Naive B cell (primary cell): ENCODE data around the gene PPM1H. TPM values are rescaled to one million over a fixed set of nuclear protein-coding genes. Genes with fewer than 3 reads are reported as not detected.

ENCODE experiments used
- ATAC-seq, 2 donors: fragments of 150-1000 bp; cut with Tn5 transposase; 2 replicates each; pipeline ENCODE4 v1.10.0; 2021; ENCODE audit warnings: low read depth in 2 of 2, mild to moderate bottlenecking in 2 of 2, moderate library complexity in 2 of 2
- DNase-seq: peaks from one replicate; pipeline ENCODE4 v3.0.0; 2022
- H3K27ac Mint-ChIP-seq, 6 donors: one replicate each; pipeline ENCODE4 v1.8.0; 2020 to 2022; ENCODE audit warnings: mild to moderate bottlenecking in 6 of 6, mixed read lengths in 6 of 6, moderate library complexity in 5 of 6, inconsistent platforms in 2 of 6
- H3K27me3 Mint-ChIP-seq, 3 donors: one replicate each; pipeline ENCODE4 v1.8.0; 2021 to 2022; ENCODE audit warnings: mixed read lengths in 3 of 3, mild to moderate bottlenecking in 1 of 3
- H3K36me3 Mint-ChIP-seq, 2 donors: one replicate each; pipeline ENCODE4 v1.8.0; 2020 to 2022; ENCODE audit warnings: mixed read lengths in 2 of 2, inconsistent platforms in 1 of 2, mild to moderate bottlenecking in 1 of 2
- H3K4me1 Mint-ChIP-seq, 3 donors: one replicate each; pipeline ENCODE4 v1.8.0; 2020 to 2022; ENCODE audit warnings: mixed read lengths in 3 of 3, inconsistent platforms in 1 of 3, mild to moderate bottlenecking in 1 of 3, moderate library complexity in 1 of 3
- H3K4me3 Mint-ChIP-seq, 8 donors: one replicate each; pipeline ENCODE4 v1.8.0; 2020 to 2022; ENCODE audit warnings: mild to moderate bottlenecking in 8 of 8, mixed read lengths in 8 of 8, moderate library complexity in 8 of 8, inconsistent platforms in 2 of 8
- H3K9me3 Mint-ChIP-seq, 7 donors: one replicate each; pipeline ENCODE4 v1.8.0; 2020 to 2022; ENCODE audit warnings: mixed read lengths in 7 of 7, mild to moderate bottlenecking in 5 of 7, inconsistent platforms in 2 of 7, moderate library complexity in 1 of 7
- polyA plus RNA-seq, 6 donors: library from polyadenylated mRNA; unstranded; fragments of 300-500 nt; fragmentation: Illumina TruSeq; gene quantifications; one replicate each; pipeline ENCODE4 v1.2.3, GENCODE V29; 2021; ENCODE audit warnings: low read depth in 6 of 6

The PPM1H gene
- polyA plus RNA-seq, 6 donors from 2014 or later = 0.05 to 0.15 (median 0.12) TPM; not detected in 3

DNA sequence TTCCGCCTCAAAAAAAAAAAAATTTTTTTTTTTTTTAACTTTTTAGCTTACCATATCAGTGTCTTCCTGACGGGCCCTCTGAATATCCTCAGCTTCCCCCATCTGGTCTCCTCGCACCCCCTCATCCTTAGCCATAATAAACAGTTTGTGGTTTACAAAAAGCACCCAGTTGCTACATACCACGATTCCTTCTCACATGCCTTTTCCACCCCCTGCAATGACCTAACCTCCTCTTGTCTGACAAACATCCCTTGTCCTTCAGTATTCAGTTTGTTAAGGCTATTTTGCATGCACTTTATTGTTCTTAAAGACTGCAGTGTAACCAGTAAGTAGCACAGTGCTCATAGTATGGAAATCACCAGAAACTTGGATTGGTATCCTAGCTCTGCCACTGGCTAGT lies 88.5 kb downstream of the PPM1H start:
- ATAC-seq (no peak), DNase-seq (no peak)
- H3K27ac Mint-ChIP-seq = no peak overlapping the region
- H3K36me3 Mint-ChIP-seq = no peaks in the 10 kb centered on the region
- no peak overlapping the region for H3K4me3 Mint-ChIP-seq
- H3K9me3 Mint-ChIP-seq = peaks cover 0 to 3% (median 0%) of the 10 kb centered on the region in 7 donors
- peaks cover 0 to 3% (median 0%) of the 10 kb centered on the region in 3 donors for H3K4me1 Mint-ChIP-seq
- H3K27me3 Mint-ChIP-seq = peaks cover 0 to 7% (median 0%) of the 10 kb centered on the region in 3 donors

DNA sequence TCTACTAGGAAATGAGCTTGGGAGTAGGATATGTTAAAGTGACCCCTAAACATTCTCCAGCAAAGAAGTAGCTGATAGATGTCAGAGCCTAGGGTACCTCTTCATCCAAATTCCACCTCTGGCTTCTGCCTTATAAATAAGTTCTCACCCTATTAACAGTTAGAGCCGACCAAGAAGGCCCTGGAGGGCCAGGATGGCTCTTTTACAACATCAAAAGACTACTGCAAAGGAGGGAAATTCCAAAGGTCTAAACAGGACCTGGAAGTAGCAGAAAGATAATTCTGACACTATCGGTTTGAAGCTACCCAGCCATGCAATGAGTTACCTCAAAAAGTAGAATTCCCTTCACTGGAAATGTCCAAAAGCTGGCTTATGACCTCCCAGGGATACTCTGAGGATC lies 90.0 kb downstream of the PPM1H start:
- no peak for ATAC-seq
- no peak for DNase-seq
- Mint-ChIP-seq H3K4me3 (no peak overlapping the region), H3K27ac (no peak overlapping the region), H3K4me1 (peaks cover 0 to 6% (median 0%) of the 10 kb centered on the region in 3 donors), H3K9me3 (peaks cover 0 to 7% (median 0%) of the 10 kb centered on the region in 7 donors), H3K36me3 (no peaks in the 10 kb centered on the region), H3K27me3 (peaks cover 0 to 10% (median 0%) of the 10 kb centered on the region in 3 donors)

GRCh38 chr12:62843716-62844115 lies 91.2 kb downstream of the PPM1H start:
- Mint-ChIP-seq H3K36me3 (no peaks in the 10 kb centered on the region), H3K9me3 (peaks cover 0 to 7% (median 0%) of the 10 kb centered on the region in 7 donors), H3K4me1 (peaks cover 0 to 6% (median 0%) of the 10 kb centered on the region in 3 donors), H3K27me3 (peaks cover 0 to 3% (median 0%) of the 10 kb centered on the region in 3 donors), H3K4me3 (no peak overlapping the region), H3K27ac (no peak overlapping the region)
- DNase-seq (no peak), ATAC-seq (no peak)

- H3K36me3 Mint-ChIP-seq = no peaks in the 10 kb centered on the region
- peaks cover 0 to 6% (median 0%) of the 10 kb centered on the region in 3 donors for H3K4me1 Mint-ChIP-seq
- H3K27me3 Mint-ChIP-seq = peaks cover 0 to 7% (median 0%) of the 10 kb centered on the region in 3 donors
- peaks cover 0 to 7% (median 0%) of the 10 kb centered on the region in 7 donors for H3K9me3 Mint-ChIP-seq
- no peak overlapping the region for H3K27ac Mint-ChIP-seq
- no peak for ATAC-seq
- no peak for DNase-seq
- no peak overlapping the region for H3K4me3 Mint-ChIP-seq
Observed at GRCh38 chr12:62841846-62842245, 93.1 kb downstream of the PPM1H start.

DNA sequence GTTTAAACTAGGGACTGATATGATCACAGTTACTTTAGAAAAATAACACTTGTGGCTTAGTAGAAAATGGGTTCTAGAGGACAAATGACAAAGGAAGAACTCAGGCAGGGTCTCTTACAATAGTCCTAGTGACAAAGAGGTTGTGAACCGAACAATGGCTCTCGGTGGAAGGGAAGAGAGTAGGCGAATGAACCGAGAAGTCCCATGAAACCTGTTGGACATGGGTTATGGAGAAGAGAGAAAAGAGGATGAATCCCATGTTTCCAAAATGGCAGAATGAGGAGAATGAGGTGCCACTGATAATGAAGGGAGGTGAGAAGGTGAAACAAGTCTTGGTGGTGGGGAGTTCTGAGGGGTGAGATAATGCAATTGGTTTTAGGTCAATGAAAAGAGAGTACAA lies 94.1 kb downstream of the PPM1H start:
- Mint-ChIP-seq H3K4me1 (peaks cover 0 to 6% (median 0%) of the 10 kb centered on the region in 3 donors), H3K27me3 (peaks cover 0 to 7% (median 0%) of the 10 kb centered on the region in 3 donors), H3K27ac (no peak overlapping the region), H3K9me3 (peaks cover 0 to 6% (median 0%) of the 10 kb centered on the region in 7 donors), H3K36me3 (no peaks in the 10 kb centered on the region), H3K4me3 (no peak overlapping the region)
- ATAC-seq = no peak
- no peak for DNase-seq

GRCh38 chr12:62839869-62840660 lies 94.9 kb downstream of the PPM1H start:
- Mint-ChIP-seq H3K27me3 (peaks cover 0 to 7% (median 0%) of the 10 kb centered on the region in 3 donors), H3K27ac (no peak overlapping the region), H3K9me3 (peaks cover 0 to 4% (median 0%) of the 10 kb centered on the region in 7 donors), H3K36me3 (no peaks in the 10 kb centered on the region), H3K4me1 (peaks cover 0 to 6% (median 0%) of the 10 kb centered on the region in 3 donors), H3K4me3 (no peak overlapping the region)
- DNase-seq = no peak
- ATAC-seq = no peak

DNA sequence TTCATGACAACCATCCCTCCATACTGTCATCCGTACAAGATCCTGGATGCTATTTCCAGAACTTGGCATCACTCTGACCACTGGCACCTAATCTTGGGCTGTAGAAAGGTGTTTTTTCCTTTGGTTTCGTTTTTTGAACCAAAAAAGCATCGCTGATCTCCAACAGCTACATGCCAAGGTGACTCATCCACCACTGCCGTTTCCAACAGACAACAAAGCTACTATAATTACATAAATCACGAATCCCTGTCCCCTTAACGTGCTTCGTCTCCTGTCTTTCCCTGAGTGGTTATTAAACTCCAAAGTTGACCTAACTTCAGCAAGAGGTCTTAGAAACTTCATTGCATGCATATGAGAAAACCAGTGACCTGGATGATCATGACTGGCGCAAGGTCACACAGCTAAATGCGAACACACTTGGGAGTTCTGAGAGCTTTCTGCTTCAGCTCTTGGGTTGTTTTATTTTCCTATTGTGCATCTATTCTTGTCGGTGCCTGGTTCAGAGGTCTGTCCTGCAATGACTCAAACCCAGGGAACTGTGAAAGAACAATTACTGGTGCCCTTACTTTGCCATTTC lies 99.9 kb downstream of the PPM1H start:
- Mint-ChIP-seq H3K36me3 (no peaks in the 10 kb centered on the region), H3K4me3 (no peak overlapping the region), H3K4me1 (no peaks in the 10 kb centered on the region), H3K9me3 (no peaks in the 10 kb centered on the region), H3K27ac (no peak overlapping the region), H3K27me3 (peaks cover 0 to 3% (median 0%) of the 10 kb centered on the region in 3 donors)
- DNase-seq (no peak), ATAC-seq (no peak)

DNA sequence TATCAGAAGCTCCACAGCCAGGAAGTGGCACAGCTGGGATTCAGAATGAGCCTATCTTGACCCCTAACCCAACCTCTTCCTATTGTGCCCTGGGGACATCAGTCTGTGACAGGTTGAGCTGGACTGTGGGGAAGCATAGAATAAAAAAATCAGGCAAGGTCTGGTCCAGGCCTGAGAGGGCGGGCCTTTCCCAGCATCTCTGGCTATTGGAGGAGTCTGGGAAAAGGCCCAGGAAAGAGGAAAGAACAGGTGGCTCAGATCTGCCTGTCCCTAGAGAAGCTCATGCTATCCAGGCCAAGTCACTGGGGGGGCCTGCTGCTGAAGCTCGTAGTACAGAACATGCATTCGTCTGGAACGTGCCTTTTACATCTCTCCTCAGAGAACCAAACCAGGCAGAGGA lies 100.5 kb downstream of the PPM1H start:
- ATAC-seq (no peak), DNase-seq (no peak)
- Mint-ChIP-seq H3K4me3 (no peak overlapping the region), H3K9me3 (no peaks in the 10 kb centered on the region), H3K36me3 (no peaks in the 10 kb centered on the region), H3K27ac (no peak overlapping the region), H3K4me1 (no peaks in the 10 kb centered on the region), H3K27me3 (peaks cover 0 to 3% (median 0%) of the 10 kb centered on the region in 3 donors)

GRCh38 chr12:62833634-62834033 lies 101.3 kb downstream of the PPM1H start:
- peaks cover 0 to 3% (median 0%) of the 10 kb centered on the region in 3 donors for H3K27me3 Mint-ChIP-seq
- H3K4me3 Mint-ChIP-seq = no peak overlapping the region
- no peaks in the 10 kb centered on the region for H3K36me3 Mint-ChIP-seq
- no peak overlapping the region for H3K27ac Mint-ChIP-seq
- no peaks in the 10 kb centered on the region for H3K4me1 Mint-ChIP-seq
- no peak for ATAC-seq
- no peak for DNase-seq
- H3K9me3 Mint-ChIP-seq = no peaks in the 10 kb centered on the region

DNA sequence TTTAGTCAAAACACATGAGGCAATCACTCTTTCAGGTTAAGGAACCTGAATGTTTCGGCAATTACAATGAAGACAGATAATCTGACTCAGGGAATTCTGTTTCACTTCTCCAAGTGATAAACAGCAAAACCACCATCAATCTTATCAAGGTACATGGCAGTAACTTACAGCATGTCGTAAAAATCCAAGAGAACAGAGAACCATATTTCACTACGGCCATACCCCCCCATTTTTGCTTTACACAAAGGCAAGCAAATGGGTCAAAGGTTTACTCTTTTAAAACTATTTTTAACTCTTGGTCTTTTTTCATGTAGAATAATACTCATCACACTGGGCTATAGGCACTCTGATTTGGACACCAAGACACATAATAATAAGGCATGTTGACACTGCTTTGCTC lies 102.4 kb downstream of the PPM1H start:
- Mint-ChIP-seq H3K4me1 (no peaks in the 10 kb centered on the region), H3K27me3 (no peaks in the 10 kb centered on the region), H3K36me3 (no peaks in the 10 kb centered on the region), H3K9me3 (no peaks in the 10 kb centered on the region), H3K4me3 (no peak overlapping the region), H3K27ac (no peak overlapping the region)
- DNase-seq = no peak
- ATAC-seq = no peak

DNA sequence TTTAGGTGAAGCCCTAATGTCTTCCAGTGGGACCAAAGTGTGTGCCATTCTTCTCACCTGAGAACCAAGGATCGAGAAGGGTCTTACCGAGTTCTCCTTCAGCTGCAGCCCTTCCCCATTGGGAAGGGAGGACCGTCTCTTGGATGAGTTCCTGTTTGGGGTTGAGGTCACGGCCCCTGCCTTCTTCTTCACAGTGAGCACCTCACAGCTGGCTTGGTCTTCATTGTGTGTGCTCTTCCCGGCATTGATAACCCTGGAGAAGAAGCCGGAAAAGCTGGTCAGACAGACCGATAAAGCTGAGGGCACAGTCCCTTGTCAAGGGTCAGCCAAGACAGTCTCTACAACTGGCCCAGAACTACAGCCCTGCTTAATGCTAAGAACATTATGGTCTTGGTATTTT lies 102.9 kb downstream of the PPM1H start:
- ATAC-seq (no peak), DNase-seq (no peak)
- Mint-ChIP-seq H3K4me3 (no peak overlapping the region), H3K27me3 (no peaks in the 10 kb centered on the region), H3K9me3 (no peaks in the 10 kb centered on the region), H3K36me3 (no peaks in the 10 kb centered on the region), H3K27ac (no peak overlapping the region), H3K4me1 (no peaks in the 10 kb centered on the region)

GRCh38 chr12:62827855-62828254 lies 107.1 kb downstream of the PPM1H start:
- ATAC-seq (no peak), DNase-seq (no peak)
- Mint-ChIP-seq H3K9me3 (peaks cover 0 to 3% (median 0%) of the 10 kb centered on the region in 7 donors), H3K4me3 (no peak overlapping the region), H3K27me3 (peaks cover 0 to 2% (median 0%) of the 10 kb centered on the region in 3 donors), H3K4me1 (no peaks in the 10 kb centered on the region), H3K36me3 (no peaks in the 10 kb centered on the region), H3K27ac (no peak overlapping the region)

DNA sequence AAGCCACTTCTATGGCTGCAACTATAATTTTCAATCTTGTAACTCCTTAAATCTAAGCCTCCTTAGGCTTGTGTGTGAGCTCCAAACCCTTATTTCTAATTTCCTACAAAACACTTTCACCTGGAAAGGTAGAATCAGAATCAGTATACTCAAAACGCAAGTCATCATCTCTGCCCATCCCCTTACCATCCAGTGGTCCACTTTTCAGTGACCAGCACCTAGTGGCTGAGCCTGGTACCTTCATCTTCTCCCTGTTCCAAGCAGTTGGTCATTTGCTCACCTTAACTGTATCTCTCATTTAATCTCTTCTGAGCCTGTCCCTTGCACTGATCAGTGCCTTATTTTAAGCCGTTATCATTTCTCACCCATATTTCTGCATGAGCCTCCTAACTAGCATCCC lies 107.9 kb downstream of the PPM1H start:
- ATAC-seq = no peak
- peaks cover 0 to 8% (median 5%) of the 10 kb centered on the region in 3 donors for H3K27me3 Mint-ChIP-seq
- H3K27ac Mint-ChIP-seq = no peak overlapping the region
- H3K36me3 Mint-ChIP-seq = no peaks in the 10 kb centered on the region
- H3K4me1 Mint-ChIP-seq = no peaks in the 10 kb centered on the region
- no peak for DNase-seq
- H3K9me3 Mint-ChIP-seq = peaks cover 0 to 3% (median 0%) of the 10 kb centered on the region in 7 donors
- H3K4me3 Mint-ChIP-seq = no peak overlapping the region
